K562 (cell line): Measurements from ENCODE around the gene C5AR2. TPM values are rescaled to one million over a fixed set of nuclear protein-coding genes. Genes with fewer than 3 reads are reported as not detected.

Experiments used
- DIDO1 ChIP-seq: fragments of 450-650 bp; IDR thresholded peaks from 2 replicates; pipeline ENCODE4 v1.6.1; 2016; ENCODE audit warnings: low read depth, missing biosample characterization, missing genetic modification characterization
- FOXP1 ChIP-seq: sonication (generic); formaldehyde crosslinking; IDR thresholded peaks from 2 replicates; pipeline ENCODE4 v1.8.0; 2022; ENCODE audit warnings: mild to moderate bottlenecking, missing genetic modification reagents
- ILF3 ChIP-seq: fragments of 450-650 bp; IDR thresholded peaks from 2 replicates; pipeline ENCODE4 v1.6.1; 2018; ENCODE audit warnings: antibody characterized with exemption, mild to moderate bottlenecking, moderate library complexity, borderline replicate concordance
- KAT2B ChIP-seq: IDR thresholded peaks from one replicate; pipeline ENCODE4 v1.6.1; 2012; ENCODE audit warnings: low read depth, mild to moderate bottlenecking, control low read depth, inconsistent platforms, low read length, moderate library complexity
- PRMT5 ChIP-seq: sonication (generic); formaldehyde crosslinking; IDR thresholded peaks from 2 replicates; pipeline ENCODE4 v1.5.0; 2020; ENCODE audit warnings: missing genetic modification reagents
- SMARCE1 ChIP-seq: fragments of 450-650 bp; IDR thresholded peaks from 2 replicates; pipeline ENCODE4 v1.7.1; 2016; ENCODE audit warnings: mild to moderate bottlenecking
- polyA plus RNA-seq, 8 experiments: library from polyadenylated mRNA; depleted of rRNA in 4 of 8; stranded (reverse) in 5 of 8; unstranded in 3 of 8; fragments of >200 nt; fragmentation: Nextera tagmentation in 2 of 8; fragmentation: Illumina TruSeq in 1 of 8; extraction: Ambion mirVana in 2 of 8; extraction: Trizol in 1 of 8; gene quantifications; 2 replicates each; pipeline versions ENCODE4 v1.2.1 to v1.2.3, GENCODE V29; 2011 to 2014; ENCODE audit warnings: inconsistent platforms in 1 of 8, missing spikeins in 1 of 8
- total RNA-seq, 7 experiments: library from RNA; depleted of rRNA in 6 of 7; stranded (reverse); fragments of >200 nt in 6 of 7; fragmentation: Illumina TruSeq in 2 of 7; extraction: Trizol in 2 of 7; gene quantifications; 2 replicates each; pipeline versions ENCODE4 v1.2.1 to v1.2.3, GENCODE V29; 2011 to 2021; ENCODE audit warnings: low replicate concordance in 1 of 7
- TF ChIP-seq, protein P1 (sequence below): fragments of 250-450 bp; sonication (Bioruptor Pico); IDR thresholded peaks from 2 replicates; pipeline ENCODE4 v1.9.0; 2021; ENCODE audit warnings: mild to moderate bottlenecking, inconsistent platforms
- TF ChIP-seq, protein P2 (sequence below): fragments of 450-650 bp; IDR thresholded peaks from 2 replicates; pipeline ENCODE4 v1.6.1; 2016; ENCODE audit warnings: borderline replicate concordance
- TF ChIP-seq, protein P3 (sequence below): fragments of 450-650 bp; IDR thresholded peaks from 2 replicates; pipeline ENCODE4 v1.6.1; 2017; ENCODE audit warnings: mild to moderate bottlenecking, moderate library complexity

Gene C5AR2
- total and polyA plus RNA-seq, 9 of the 15 experiments (the other 6 are each of a cell fraction or from before 2014, with no cell fraction given), result 0.01 to 1.1 (median 0.13) TPM

DNA sequence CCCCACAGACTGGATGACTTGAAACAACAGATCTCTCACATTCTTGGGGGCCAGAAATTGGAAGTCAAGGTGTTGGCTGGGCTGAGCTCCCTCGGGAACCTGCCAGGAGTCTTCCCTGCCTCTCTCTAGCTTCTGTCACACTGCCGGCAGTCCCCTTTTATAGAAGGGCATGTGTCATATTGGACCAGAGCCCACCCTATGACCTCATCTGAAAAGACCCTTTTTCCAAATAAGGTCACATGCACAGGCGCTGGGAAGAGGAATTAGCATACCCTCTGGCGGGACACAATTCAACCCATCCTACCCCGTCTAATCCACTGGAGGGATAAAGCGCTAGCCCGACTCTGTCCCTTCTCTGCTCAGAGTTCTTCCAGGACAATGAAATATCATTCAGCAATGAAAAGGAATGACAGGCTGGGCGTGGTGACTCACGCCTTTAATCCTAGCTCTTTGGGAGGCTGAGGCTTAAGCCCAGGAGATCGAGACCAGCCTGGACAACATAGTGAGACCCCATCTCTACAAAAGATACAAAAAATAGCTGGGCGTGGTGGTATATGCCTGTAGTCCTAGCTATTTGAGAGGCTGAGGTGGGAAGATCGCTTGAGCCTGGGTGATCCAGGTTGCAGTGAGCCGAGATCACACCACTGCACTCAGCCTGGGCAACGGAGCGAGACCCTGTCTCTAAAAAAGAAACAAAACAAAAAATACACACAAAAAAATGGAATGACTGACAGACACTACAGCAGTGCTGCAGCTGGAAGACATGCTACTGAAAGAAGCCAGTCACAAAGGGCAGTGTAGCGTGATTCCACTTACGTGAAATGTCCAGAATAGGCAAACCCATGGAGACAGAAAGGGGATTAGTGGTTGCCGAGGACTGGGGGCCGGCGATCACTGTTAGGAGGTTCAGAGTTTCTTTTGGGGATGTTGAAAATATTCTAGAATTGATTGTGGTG is 58.8 kb downstream of the C5AR2 start (continued):
- no peak for TF ChIP-seq ILF3
- TF ChIP-seq DIDO1 (tag), result no peak
- TF ChIP-seq, protein P1, sequence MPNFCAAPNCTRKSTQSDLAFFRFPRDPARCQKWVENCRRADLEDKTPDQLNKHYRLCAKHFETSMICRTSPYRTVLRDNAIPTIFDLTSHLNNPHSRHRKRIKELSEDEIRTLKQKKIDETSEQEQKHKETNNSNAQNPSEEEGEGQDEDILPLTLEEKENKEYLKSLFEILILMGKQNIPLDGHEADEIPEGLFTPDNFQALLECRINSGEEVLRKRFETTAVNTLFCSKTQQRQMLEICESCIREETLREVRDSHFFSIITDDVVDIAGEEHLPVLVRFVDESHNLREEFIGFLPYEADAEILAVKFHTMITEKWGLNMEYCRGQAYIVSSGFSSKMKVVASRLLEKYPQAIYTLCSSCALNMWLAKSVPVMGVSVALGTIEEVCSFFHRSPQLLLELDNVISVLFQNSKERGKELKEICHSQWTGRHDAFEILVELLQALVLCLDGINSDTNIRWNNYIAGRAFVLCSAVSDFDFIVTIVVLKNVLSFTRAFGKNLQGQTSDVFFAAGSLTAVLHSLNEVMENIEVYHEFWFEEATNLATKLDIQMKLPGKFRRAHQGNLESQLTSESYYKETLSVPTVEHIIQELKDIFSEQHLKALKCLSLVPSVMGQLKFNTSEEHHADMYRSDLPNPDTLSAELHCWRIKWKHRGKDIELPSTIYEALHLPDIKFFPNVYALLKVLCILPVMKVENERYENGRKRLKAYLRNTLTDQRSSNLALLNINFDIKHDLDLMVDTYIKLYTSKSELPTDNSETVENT (CRISPR knock-in tag), result no peak
- TF ChIP-seq PRMT5 (CRISPR knock-in tag), result no peak
- TF ChIP-seq, protein P2, sequence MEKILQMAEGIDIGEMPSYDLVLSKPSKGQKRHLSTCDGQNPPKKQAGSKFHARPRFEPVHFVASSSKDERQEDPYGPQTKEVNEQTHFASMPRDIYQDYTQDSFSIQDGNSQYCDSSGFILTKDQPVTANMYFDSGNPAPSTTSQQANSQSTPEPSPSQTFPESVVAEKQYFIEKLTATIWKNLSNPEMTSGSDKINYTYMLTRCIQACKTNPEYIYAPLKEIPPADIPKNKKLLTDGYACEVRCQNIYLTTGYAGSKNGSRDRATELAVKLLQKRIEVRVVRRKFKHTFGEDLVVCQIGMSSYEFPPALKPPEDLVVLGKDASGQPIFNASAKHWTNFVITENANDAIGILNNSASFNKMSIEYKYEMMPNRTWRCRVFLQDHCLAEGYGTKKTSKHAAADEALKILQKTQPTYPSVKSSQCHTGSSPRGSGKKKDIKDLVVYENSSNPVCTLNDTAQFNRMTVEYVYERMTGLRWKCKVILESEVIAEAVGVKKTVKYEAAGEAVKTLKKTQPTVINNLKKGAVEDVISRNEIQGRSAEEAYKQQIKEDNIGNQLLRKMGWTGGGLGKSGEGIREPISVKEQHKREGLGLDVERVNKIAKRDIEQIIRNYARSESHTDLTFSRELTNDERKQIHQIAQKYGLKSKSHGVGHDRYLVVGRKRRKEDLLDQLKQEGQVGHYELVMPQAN, result no peak
- TF ChIP-seq SMARCE1, result no peak
- TF ChIP-seq KAT2B, result no peak
- no peak for TF ChIP-seq FOXP1 (CRISPR knock-in tag)
- TF ChIP-seq, protein P3, sequence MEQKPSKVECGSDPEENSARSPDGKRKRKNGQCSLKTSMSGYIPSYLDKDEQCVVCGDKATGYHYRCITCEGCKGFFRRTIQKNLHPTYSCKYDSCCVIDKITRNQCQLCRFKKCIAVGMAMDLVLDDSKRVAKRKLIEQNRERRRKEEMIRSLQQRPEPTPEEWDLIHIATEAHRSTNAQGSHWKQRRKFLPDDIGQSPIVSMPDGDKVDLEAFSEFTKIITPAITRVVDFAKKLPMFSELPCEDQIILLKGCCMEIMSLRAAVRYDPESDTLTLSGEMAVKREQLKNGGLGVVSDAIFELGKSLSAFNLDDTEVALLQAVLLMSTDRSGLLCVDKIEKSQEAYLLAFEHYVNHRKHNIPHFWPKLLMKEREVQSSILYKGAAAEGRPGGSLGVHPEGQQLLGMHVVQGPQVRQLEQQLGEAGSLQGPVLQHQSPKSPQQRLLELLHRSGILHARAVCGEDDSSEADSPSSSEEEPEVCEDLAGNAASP, result no peak
